Motor neuron (in vitro differentiated cells): ENCODE results near the gene BMP7. TPM values are rescaled to one million over a fixed set of nuclear protein-coding genes. Genes with fewer than 3 reads are reported as not detected.
A peak's percentile ranks its signal among the peaks of the same experiment; 100 is the strongest.
"Not testable (repeated sequence)": the region's sequence is repeated elsewhere in the genome, so short reads cannot be mapped to it uniquely, and the experiment has no call there.

Experiments used
- ATAC-seq, 8 experiments: fragments of 200-7000 bp; cut with Tn5 transposase; replicated peaks in 6 of 8; 2 replicates each; pipeline ENCODE4 v1.8.0; 2021; ENCODE audit warnings: mild to moderate bottlenecking in 8 of 8, moderate library complexity in 8 of 8
- H3K27ac ChIP-seq, 2 donors: fragments of 250-450 bp; sonication (Bioruptor Pico); 2 replicates each; pipeline ENCODE4 v1.9.0; 2021; ENCODE audit warnings: antibody characterized with exemption in 2 of 2, mild to moderate bottlenecking in 2 of 2, moderate library complexity in 1 of 2
- H3K4me1 ChIP-seq, 2 donors: fragments of 250-450 bp; sonication (Bioruptor Pico); replicated peaks in 1 of 2; 2 replicates each; pipeline ENCODE4 v1.6.1; 2021; ENCODE audit warnings: antibody characterized with exemption in 2 of 2, mild to moderate bottlenecking in 2 of 2, moderate library complexity in 1 of 2
- H3K4me3 ChIP-seq, 5 donors: fragments of 250-450 bp; sonication (Bioruptor Pico); 2 replicates each; pipeline ENCODE4 v1.9.0; 2021; ENCODE audit warnings: antibody characterized with exemption in 5 of 5, mild to moderate bottlenecking in 5 of 5, moderate library complexity in 4 of 5
- WGBS, 10 experiments: fragments of 450-650 bp; shearing (Covaris generic); methylation state at CpG; one replicate each; pipeline ENCODE4 v1.0.0; 2022; 5-methylcytosine and 5-hydroxymethylcytosine counted together
- in situ Hi-C, 9 experiments: fragments of 400-800 bp; cut with MboI; loops; one replicate each; pipeline ENCODE4 v1.15.0; 2021; ENCODE audit warnings: low sequenced_read_pairs in 9 of 9, low pct_unique_long_range_greater_than_20kb in 2 of 9; ENCODE audit not compliant: unreplicated experiment in 9 of 9
- total RNA-seq, 8 experiments: library from RNA; unstranded; fragments of 300-600 nt; gene quantifications; 2 replicates each; pipeline versions ENCODE4 v1.2.3 to v1.2.4, GENCODE V29; 2022

Gene BMP7
- total RNA-seq, 8 experiments from 2014 or later: 0.15 to 39.6 (median 22.1) TPM; not detected in 1

DNA sequence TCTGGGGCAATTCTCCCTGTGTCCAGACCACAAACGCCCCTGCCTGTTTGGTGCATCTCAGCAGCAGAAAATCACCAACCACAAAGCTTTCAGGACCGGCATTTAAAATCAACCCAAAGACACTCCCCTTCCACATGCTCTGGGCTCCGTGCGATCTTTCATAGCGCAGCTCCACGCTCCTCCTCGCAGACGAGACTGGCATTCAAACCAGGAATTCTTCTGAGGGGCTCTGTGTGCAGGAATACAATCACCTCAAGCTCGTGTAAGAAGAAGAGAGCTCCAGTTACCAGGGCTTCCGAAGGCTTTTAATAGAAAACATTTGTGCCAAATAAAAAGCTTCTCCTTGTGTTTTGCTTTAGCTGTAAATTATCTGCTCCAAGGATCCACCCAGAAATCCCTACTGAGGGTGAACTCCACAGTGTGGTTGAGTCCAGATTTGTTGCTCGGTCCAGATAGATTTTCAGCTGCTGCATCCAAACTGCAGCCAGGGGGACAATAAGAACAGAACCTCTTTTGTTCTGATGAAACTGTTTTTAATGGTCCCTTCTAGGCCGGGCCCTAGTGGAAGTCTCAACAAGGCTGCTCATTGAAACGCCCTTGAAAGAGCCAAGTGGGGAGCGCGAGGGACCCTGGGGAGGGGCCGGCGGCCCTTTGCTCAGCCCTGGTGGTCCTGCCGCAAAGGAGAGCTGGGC is 16.4 kb upstream of the BMP7 start:
- ATAC-seq: peak; percentile 18 to 90 (median 85)
- H3K4me3 ChIP-seq: no peak overlapping the region
- in situ Hi-C loops: no loop called here
- peaks cover 40 to 54% of the 10 kb centered on the region in 2 donors for H3K4me1 ChIP-seq
- H3K27ac ChIP-seq: peak overlapping the region in 1 of 2 donors; percentile 61
- WGBS, 10 experiments: 0 to 55% (median 5%) methylated on average over 1 to 11 of the region's 18 CpGs; no CpG with 5 or more reads in 2 of the 10 experiments

- in situ Hi-C loops: no loop called here
- Histone ChIP-seq H3K4me3 (no peak overlapping the region), H3K27ac (peak overlapping the region in 1 of 2 donors; percentile 31), H3K4me1 (peaks cover 31 to 45% of the 10 kb centered on the region in 2 donors)
- ATAC-seq: no peak
- WGBS, 10 experiments: 32 to 93% (median 71%) methylated on average over 2 to 6 of the region's 7 CpGs; no CpG with 5 or more reads in 1 of the 10 experiments
Measured at GRCh38 chr20:57281900-57282299, 15.5 kb upstream of the BMP7 start.

GRCh38 chr20:57280221-57280620 is 13.8 kb upstream of the BMP7 start:
- no peak for ATAC-seq
- in situ Hi-C loops: no loop called here

GRCh38 chr20:57279548-57279947 is 13.1 kb upstream of the BMP7 start:
- WGBS, 10 experiments: 20 to 100% (median 85%) methylated on average over 1 to 2 of the region's 3 CpGs; no CpG with 5 or more reads in 4 of the 10 experiments
- H3K27ac ChIP-seq, H3K4me3 ChIP-seq, in situ Hi-C loops, ATAC-seq: not testable (repeated sequence)
- H3K4me1 ChIP-seq: peaks cover 30 to 43% of the 10 kb centered on the region in 2 donors

More at GRCh38 chr20:57280221-57280620, 13.8 kb upstream of the BMP7 start:
- Histone ChIP-seq H3K4me3 (no peak overlapping the region), H3K27ac (no peak overlapping the region), H3K4me1 (peaks cover 30 to 43% of the 10 kb centered on the region in 2 donors)
- WGBS, 10 experiments: 57 to 100% (median 72%) methylated on average over 1 to 8 of the region's 10 CpGs; no CpG with 5 or more reads in 1 of the 10 experiments

GRCh38 chr20:57278457-57278856 is 12.0 kb upstream of the BMP7 start:
- no peak overlapping the region for H3K4me3 ChIP-seq
- in situ Hi-C loops: no loop called here
- no peak overlapping the region for H3K27ac ChIP-seq
- no peak for ATAC-seq
- WGBS, 10 experiments: 0 to 80% (median 42%) methylated on average over 1 to 9 of the region's 9 CpGs; no CpG with 5 or more reads in 2 of the 10 experiments
- peaks cover 28 to 34% of the 10 kb centered on the region in 2 donors for H3K4me1 ChIP-seq

- ATAC-seq: no peak
- WGBS, 10 experiments: 2 to 100% (median 78%) methylated on average over 1 to 5 of the region's 8 CpGs; no CpG with 5 or more reads in 4 of the 10 experiments
- Histone ChIP-seq H3K4me1 (peaks cover 27 to 31% of the 10 kb centered on the region in 2 donors), H3K4me3 (no peak overlapping the region), H3K27ac (no peak overlapping the region)
- in situ Hi-C loops: no loop called here
Measured at GRCh38 chr20:57277398-57278105, 11.1 kb upstream of the BMP7 start.

- H3K4me3 ChIP-seq: no peak overlapping the region
- in situ Hi-C loops: no loop called here
- no peak for ATAC-seq
- H3K4me1 ChIP-seq: peaks cover 22 to 23% of the 10 kb centered on the region in 2 donors
- whole genome bisulfite sequencing, 10 experiments: 39 to 100% (median 100%) methylated on average over 1 to 4 of the region's 5 CpGs; no CpG with 5 or more reads in 3 of the 10 experiments
- no peak overlapping the region for H3K27ac ChIP-seq
Measured at GRCh38 chr20:57276221-57276620, 9.8 kb upstream of the BMP7 start.

- WGBS, 10 experiments: 40 to 96% (median 78%) methylated on average over 1 to 3 of the region's 5 CpGs; no CpG with 5 or more reads in 5 of the 10 experiments
- Histone ChIP-seq H3K4me1 (peaks cover 24 to 27% of the 10 kb centered on the region in 2 donors), H3K27ac (no peak overlapping the region), H3K4me3 (no peak overlapping the region)
- ATAC-seq: no peak
- in situ Hi-C loops: no loop called here
Measured at GRCh38 chr20:57275813-57276212, 9.4 kb upstream of the BMP7 start.

DNA sequence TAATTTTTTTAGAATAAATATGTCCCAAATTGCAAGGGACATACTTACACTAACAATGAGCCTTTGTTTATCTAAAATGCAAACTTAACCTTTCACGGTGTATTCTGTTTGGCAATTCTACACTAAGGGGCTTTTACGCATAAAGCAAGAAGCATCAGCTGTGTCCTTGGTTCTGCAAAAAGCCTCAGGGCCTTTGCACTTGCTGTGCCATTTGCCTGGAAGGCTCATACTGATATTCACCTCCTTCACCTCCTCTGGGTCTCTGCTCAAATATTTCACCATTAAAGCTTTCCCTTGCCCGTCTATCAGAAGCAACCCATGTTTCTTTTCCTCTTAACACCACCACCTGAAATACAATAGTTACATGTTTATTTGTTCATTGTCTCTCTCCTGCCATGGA is 8.9 kb upstream of the BMP7 start:
- ATAC-seq: no peak
- in situ Hi-C loops: no loop called here
- WGBS, 10 experiments: 47 to 100% (median 87%) methylated on average over 1 to 3 of the region's 3 CpGs
- H3K4me3 ChIP-seq: no peak overlapping the region
- H3K27ac ChIP-seq: no peak overlapping the region
- H3K4me1 ChIP-seq: peaks cover 25 to 28% of the 10 kb centered on the region in 2 donors

DNA sequence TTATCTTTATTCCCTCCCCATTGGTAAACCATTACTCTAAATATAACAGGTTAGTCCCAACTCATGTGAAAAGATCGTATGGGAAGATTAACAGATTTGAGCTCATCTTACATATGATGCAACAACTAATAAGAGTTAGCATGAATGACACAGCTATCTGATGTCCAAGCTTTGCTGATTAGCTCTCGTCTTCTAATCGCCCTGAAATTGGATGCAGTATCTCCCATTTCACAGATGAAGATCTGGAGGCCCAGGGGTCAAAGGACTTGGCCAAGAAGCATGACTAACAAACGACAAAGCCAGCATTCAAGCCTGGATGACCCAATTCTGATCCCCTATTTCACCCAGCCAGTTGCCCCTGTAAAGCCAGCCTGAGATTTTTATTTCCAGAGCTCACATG is 8.4 kb upstream of the BMP7 start:
- peaks cover 24 to 29% of the 10 kb centered on the region in 2 donors for H3K4me1 ChIP-seq
- 20 to 100% (median 78%) methylated on average over 1 to 4 of the region's 4 CpGs; no CpG with 5 or more reads in 1 of the 10 experiments for WGBS, 10 experiments
- no peak for ATAC-seq
- H3K27ac ChIP-seq: no peak overlapping the region
- in situ Hi-C loops: no loop called here
- no peak overlapping the region for H3K4me3 ChIP-seq

DNA sequence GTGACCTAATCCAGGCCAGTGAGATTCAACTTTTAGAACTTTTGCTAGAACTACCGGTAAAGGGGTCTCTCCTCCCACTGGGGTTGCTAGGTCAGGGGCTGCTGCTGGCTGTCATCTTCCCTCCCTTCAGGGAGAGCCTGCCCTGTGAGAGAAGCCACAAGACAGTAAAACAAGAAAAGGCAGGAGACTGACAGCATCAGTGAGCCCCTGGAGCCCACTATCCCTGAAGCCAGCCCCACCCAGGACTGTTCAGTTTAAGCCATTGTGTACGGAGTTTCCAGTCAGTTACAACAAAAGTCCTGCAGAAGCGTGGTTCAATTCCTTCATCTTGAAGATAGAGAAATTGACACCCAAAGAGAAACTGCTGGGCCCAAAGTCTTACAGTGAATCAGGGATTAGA is 7.9 kb upstream of the BMP7 start:
- WGBS, 10 experiments: 20 to 100% (median 89%) methylated on average over 1 to 3 of the region's 3 CpGs; no CpG with 5 or more reads in 4 of the 10 experiments
- ATAC-seq: no peak
- H3K27ac ChIP-seq: no peak overlapping the region
- in situ Hi-C loops: no loop called here
- peaks cover 22 to 28% of the 10 kb centered on the region in 2 donors for H3K4me1 ChIP-seq
- no peak overlapping the region for H3K4me3 ChIP-seq

- Histone ChIP-seq H3K27ac (peak overlapping the region in 1 of 2 donors; percentile 32), H3K4me3 (no peak overlapping the region), H3K4me1 (peaks cover 17 to 24% of the 10 kb centered on the region in 2 donors)
- 5 to 83% (median 58%) methylated on average over 2 to 3 of the region's 4 CpGs; no CpG with 5 or more reads in 4 of the 10 experiments for WGBS, 10 experiments
- in situ Hi-C loops: no loop called here
- ATAC-seq: peak in 6 of 8 experiments; percentile 47 to 97 (median 92)
Measured at GRCh38 chr20:57272883-57273535, 6.6 kb upstream of the BMP7 start.
